ENCODE results near the gene HPN.
"Not testable (repeated sequence)": the region's sequence is repeated elsewhere in the genome, so short reads cannot be mapped to it uniquely, and the experiment has no call there.

Gene HPN

DNA sequence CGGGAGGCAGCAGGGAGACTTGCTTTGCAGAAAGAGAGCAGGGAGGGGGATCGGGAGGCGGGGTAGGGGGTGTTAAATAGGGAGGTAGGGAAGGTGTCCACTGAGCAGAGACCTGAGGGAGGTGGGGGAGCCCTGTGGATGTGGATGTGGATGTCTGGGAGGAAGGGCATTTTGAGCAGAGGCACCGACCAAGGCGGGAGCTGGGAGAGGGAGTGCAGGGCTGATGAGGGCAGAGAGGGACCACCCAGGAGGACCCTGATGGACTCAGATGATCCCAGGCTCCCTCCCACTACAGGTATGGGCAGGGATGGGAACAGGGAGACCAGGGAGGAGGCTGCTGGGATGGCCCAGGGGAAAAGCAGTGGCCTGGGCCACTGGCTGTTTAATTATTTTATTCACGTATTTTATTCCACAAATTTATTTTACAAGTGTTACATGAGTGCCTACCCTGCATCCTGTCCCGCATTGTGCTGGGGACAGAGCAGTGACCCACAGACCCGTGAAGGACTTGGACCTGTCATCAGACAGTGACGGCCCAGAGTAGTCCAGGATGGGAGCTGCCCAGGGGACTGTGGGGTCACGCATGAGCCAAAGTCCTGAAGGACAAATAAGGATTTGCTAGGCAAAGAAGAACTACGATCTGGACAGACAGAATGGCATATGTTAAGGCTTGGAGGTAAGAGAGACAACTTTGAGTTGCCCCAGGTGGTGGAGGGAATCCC lies 36.1 kb upstream of the HPN start:
- TF ChIP-seq, protein P1, sequence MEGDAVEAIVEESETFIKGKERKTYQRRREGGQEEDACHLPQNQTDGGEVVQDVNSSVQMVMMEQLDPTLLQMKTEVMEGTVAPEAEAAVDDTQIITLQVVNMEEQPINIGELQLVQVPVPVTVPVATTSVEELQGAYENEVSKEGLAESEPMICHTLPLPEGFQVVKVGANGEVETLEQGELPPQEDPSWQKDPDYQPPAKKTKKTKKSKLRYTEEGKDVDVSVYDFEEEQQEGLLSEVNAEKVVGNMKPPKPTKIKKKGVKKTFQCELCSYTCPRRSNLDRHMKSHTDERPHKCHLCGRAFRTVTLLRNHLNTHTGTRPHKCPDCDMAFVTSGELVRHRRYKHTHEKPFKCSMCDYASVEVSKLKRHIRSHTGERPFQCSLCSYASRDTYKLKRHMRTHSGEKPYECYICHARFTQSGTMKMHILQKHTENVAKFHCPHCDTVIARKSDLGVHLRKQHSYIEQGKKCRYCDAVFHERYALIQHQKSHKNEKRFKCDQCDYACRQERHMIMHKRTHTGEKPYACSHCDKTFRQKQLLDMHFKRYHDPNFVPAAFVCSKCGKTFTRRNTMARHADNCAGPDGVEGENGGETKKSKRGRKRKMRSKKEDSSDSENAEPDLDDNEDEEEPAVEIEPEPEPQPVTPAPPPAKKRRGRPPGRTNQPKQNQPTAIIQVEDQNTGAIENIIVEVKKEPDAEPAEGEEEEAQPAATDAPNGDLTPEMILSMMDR (IDR thresholded peaks at IDR 0.05; ENCODE audit: control insufficient read depth, extremely low read depth, insufficient read depth) = no peak
- DNase-seq (ENCODE audit: low read depth) = no peak
- no peak overlapping the region for H3K4me3 ChIP-seq (ENCODE audit: low read depth, low read length)

DNA sequence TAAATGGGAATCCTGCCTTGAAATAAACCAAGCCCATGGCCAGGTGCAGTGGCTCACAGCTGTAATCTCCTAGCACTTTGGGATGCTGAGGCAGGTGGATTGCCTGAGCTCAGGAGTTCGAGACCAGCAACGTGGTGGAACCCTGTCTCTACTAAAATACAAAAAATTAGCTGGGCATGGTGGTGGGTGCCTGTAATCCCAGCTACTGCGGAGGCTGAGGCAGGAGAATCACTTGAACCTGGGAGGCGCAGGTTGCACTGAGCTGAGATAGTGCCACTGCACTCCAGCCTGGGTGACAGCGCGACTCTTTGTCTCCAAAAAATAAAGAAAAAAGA lies 35.5 kb upstream of the HPN start:
- not testable (repeated sequence) for DNase-seq (ENCODE audit: low read depth); H3K4me3 ChIP-seq (ENCODE audit: low read depth, low read length)

DNA sequence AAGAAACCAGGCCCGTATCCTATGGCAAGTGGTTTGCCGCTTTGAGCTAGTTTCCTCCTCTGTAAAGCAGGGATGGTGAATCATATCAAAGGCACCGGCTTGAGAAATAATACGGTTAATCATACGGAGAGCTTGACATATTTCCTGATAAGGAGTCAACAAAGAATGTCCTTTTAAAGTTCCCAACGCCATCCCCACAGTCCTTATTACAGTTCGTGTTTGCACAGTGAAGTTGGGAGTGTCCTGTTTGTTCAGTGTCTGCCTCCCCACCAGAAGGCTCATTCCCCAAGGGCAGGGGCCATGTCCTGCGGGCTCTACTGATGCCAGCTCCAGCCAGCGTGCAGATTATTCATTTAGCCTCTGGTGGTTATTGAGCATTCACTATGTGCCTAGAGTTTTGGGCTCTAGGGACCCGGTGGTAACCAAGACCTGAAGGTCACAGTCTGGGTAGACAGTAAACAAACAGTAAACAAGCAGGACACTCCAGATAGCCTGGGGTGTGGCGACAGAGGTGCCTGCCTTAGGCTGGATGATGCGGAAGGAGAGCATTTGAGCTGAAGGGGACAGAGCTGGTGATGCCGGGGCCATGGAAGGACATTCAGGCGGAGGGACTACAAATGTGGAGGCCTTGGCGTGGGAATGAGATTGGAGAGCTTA lies 35.1 kb upstream of the HPN start:
- TF ChIP-seq, protein P1 (IDR thresholded peaks at IDR 0.05; ENCODE audit: control insufficient read depth, extremely low read depth, insufficient read depth) = no peak
- no peak overlapping the region for H3K4me3 ChIP-seq (ENCODE audit: low read depth, low read length)
- DNase-seq (ENCODE audit: low read depth) = peak; percentile 84

DNA sequence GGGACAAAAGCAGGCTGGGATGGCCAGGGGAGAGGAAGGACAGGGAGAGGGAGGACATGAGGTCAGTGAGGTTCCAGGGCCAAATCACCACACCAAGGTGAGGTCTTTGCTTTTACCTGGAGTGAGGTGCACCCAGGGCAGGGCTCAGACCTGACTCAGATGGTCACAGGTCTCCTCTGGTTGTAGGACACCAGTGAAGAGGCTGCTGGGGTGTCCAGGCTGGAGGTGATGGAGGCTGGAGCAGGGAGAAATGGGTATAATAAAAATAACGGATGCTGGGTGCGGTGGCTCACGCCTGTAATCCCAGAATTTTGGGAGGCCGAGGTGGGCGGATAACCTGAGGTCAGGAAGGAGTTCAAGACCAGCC lies 34.5 kb upstream of the HPN start:
- DNase-seq (ENCODE audit: low read depth) = no peak
- TF ChIP-seq, protein P1 (IDR thresholded peaks at IDR 0.05; ENCODE audit: control insufficient read depth, extremely low read depth, insufficient read depth) = no peak
- no peak overlapping the region for H3K4me3 ChIP-seq (ENCODE audit: low read depth, low read length)

DNA sequence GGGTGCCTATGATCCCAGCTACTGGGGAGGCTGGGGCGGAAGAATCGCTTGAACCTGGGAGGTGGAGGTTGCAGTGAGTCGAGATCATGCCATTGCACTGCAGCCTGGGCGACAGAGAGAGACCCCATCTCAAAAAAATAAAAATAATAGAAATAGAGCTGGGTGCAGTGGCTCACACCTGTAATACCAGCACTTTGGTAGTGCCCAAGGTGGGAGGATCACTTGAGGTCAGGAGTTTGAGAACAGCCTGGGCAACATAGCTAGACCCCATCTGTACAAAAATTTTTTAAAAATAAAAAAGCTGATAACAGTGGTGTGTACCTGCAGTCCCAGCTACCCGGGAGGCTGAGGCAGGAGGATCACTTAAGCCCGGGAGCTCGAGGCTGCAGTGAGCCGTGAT lies 34.1 kb upstream of the HPN start:
- not testable (repeated sequence) for DNase-seq (ENCODE audit: low read depth); H3K4me3 ChIP-seq (ENCODE audit: low read depth, low read length)

DNA sequence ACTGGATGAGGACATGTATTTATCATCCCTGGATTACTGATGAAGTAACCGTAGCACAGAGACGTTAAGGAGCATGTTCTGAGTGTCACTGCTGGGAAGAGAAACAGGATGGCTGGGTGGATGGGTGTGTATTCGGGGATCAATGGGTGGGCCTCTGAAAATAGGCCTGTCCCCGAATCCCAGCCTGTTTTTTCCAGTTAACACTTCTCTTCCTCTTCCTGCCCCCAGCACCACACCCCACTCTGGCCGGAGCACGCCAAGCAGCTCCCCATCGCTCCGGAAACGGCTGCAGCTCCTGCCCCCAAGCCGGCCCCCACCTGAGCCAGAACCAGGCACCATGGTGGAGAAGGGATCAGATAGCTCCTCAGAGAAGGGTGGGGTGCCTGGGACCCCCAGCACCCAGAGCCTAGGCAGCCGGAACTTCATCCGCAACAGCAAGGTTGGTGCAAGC lies 32.6 kb upstream of the HPN start:
- TF ChIP-seq, protein P1 (IDR thresholded peaks at IDR 0.05; ENCODE audit: control insufficient read depth, extremely low read depth, insufficient read depth) = no peak
- DNase-seq (ENCODE audit: low read depth) = no peak
- H3K4me3 ChIP-seq (ENCODE audit: low read depth, low read length) = no peak overlapping the region

DNA sequence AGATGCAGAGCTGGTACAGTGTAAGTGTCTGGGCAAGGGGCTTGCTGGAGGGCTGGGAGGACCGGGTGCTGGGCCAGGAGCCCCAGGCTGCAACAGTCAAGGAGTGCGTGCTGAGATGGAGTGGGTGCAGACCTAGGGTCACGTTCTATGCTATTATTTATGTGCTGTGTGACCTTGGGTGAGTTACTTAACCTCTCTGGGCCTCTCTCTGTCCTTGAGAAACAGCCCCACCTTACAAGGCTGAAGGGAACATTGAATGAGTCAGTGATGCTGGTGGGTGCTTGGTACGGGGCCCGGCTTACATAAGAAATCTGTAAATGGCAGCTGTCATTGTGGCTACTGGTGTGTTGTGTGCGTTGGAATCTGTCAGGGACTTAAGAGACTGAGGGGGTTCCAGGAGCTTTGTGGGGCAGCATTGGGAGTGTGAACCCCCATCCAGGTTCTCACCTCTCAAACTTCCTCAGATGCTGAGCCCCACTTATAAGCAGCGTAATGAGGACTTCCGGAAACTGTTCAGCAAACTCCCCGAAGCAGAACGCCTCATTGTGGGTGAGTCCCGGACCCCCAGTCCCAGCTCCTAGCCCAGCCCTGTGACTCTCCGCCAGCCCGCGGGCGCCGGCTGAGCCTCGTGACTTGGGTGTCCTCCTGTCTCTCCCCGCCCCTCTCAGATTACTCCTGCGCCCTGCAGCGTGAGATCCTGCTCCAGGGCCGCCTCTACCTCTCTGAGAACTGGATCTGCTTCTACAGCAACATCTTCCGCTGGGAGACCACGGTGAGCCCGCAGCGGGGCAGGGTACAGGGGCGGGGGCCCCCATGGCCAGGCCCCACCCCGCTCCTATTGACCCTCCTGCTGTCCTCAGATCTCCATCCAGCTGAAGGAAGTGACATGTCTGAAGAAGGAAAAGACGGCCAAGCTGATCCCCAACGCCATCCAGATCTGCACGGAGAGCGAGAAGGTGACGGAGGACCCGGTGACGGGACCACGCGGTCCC lies 31.8 kb upstream of the HPN start:
- TF ChIP-seq, protein P1 (IDR thresholded peaks at IDR 0.05; ENCODE audit: control insufficient read depth, extremely low read depth, insufficient read depth) = no peak
- H3K4me3 ChIP-seq (ENCODE audit: low read depth, low read length) = no peak overlapping the region
- DNase-seq (ENCODE audit: low read depth) = no peak

All from LNCaP clone FGC (cell line).